ENCODE measurements around the gene PPM1J.

PPM1J gene

DNA sequence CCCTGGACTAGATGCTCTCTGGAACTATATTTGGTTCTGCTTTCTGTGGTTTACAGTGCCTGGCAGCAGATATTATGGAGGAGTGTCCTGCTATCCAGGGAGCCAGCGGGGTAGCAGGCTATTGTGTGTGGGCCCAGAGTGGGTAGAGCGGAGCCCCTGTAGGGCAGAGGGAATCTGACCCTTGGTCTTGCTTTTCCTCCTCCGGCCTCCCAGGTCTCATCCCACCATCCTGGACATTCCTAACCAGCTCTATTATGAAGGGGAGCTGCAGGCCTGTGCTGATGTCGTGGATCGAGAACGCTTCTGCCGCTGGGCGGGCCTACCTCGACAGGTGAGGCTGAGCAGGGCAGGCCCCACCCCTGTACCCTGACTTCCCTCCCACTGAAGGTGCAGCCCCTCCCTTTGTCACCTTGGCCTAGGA is 17.3 kb downstream of the PPM1J start:
- no peaks in the 10 kb centered on the region for H3K9me3 ChIP-seq (ENCODE audit: low read length)
- no peaks in the 10 kb centered on the region for H4K20me1 ChIP-seq (ENCODE audit: insufficient read depth, low read length)
- H3K4me2 ChIP-seq (ENCODE audit: low read length): no peak overlapping the region
- H3K27ac ChIP-seq (ENCODE audit: low read depth, low read length, poor library complexity, severe bottlenecking): no peak overlapping the region
- no peak overlapping the region for H2AFZ ChIP-seq (ENCODE audit: low read length)
- H3K79me2 ChIP-seq (ENCODE audit: insufficient read depth, low read length): no peaks in the 10 kb centered on the region
- H3K9ac ChIP-seq (ENCODE audit: low read length): no peak overlapping the region
- no peak for TF ChIP-seq CTCF (IDR thresholded peaks at IDR 0.05; ENCODE audit: low read length)
- TF ChIP-seq EZH2 (IDR thresholded peaks at IDR 0.05; ENCODE audit: borderline replicate concordance, low read length): no peak
- H3K27me3 ChIP-seq (ENCODE audit: insufficient read depth, low read length): no peaks in the 10 kb centered on the region
- peaks cover 14% of the 10 kb centered on the region for H3K4me1 ChIP-seq (ENCODE audit: insufficient read depth, low read length, severe bottlenecking)
- H3K36me3 ChIP-seq (ENCODE audit: insufficient read depth, low read length): peaks cover 21% of the 10 kb centered on the region
- H3K9me2 ChIP-seq (ENCODE audit: low read depth, low read length): no peaks in the 10 kb centered on the region
- no peaks in the 10 kb centered on the region for H3F3A ChIP-seq (ENCODE audit: insufficient read depth, low read length)
- H3K4me3 ChIP-seq (ENCODE audit: low read depth, low read length, poor library complexity, severe bottlenecking): no peak overlapping the region

DNA sequence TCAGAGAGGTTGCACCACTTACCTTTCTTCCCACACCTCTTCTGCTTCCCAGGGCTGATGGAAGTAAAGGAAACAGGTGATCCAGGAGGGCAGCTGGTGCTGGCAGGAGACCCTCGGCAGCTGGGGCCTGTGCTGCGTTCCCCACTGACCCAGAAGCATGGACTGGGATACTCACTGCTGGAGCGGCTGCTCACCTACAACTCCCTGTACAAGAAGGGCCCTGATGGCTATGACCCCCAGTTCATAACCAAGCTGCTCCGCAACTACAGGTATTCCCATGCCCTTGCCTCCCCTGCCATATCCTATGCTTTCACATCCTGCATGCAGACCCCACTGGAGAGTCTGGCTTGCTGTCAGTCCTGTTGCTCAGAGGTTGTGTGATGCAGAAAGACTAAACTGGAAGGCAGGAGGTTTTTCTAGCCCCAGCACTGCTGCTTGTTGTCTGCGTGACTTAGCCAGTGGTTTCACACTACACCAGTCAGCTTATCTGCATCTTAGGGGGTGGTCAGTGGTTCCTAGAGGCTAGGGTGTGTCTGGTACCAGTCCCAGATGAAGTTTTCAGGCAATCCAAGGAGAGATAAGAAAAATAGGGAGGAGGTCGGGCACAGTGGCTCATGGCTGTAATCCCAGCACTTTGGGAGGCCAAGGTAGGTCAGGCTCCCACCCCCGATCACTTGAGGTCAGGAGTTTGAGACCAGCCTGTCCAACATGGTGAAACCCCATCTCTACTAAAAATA is 18.4 kb downstream of the PPM1J start:
- Histone ChIP-seq H3K27ac (ENCODE audit: low read depth, low read length, poor library complexity, severe bottlenecking) (no peak overlapping the region), H3K4me2 (ENCODE audit: low read length) (no peak overlapping the region), H3K9ac (ENCODE audit: low read length) (no peak overlapping the region), H4K20me1 (ENCODE audit: insufficient read depth, low read length) (no peaks in the 10 kb centered on the region), H3K36me3 (ENCODE audit: insufficient read depth, low read length) (peaks cover 26% of the 10 kb centered on the region), H3K9me3 (ENCODE audit: low read length) (no peaks in the 10 kb centered on the region), H3K4me3 (ENCODE audit: low read depth, low read length, poor library complexity, severe bottlenecking) (no peak overlapping the region), H2AFZ (ENCODE audit: low read length) (no peak overlapping the region), H3F3A (ENCODE audit: insufficient read depth, low read length) (no peaks in the 10 kb centered on the region), H3K4me1 (ENCODE audit: insufficient read depth, low read length, severe bottlenecking) (peaks cover 14% of the 10 kb centered on the region), H3K27me3 (ENCODE audit: insufficient read depth, low read length) (no peaks in the 10 kb centered on the region), H3K79me2 (ENCODE audit: insufficient read depth, low read length) (no peaks in the 10 kb centered on the region), H3K9me2 (ENCODE audit: low read depth, low read length) (no peaks in the 10 kb centered on the region)
- TF ChIP-seq CTCF (IDR thresholded peaks at IDR 0.05; ENCODE audit: low read length): no peak
- no peak for TF ChIP-seq EZH2 (IDR thresholded peaks at IDR 0.05; ENCODE audit: borderline replicate concordance, low read length)

- Histone ChIP-seq H3K27me3 (ENCODE audit: insufficient read depth, low read length) (no peaks in the 10 kb centered on the region), H3K79me2 (ENCODE audit: insufficient read depth, low read length) (no peaks in the 10 kb centered on the region), H3K4me3 (ENCODE audit: low read depth, low read length, poor library complexity, severe bottlenecking) (no peak overlapping the region), H3K9me2 (ENCODE audit: low read depth, low read length) (no peaks in the 10 kb centered on the region), H3K9me3 (ENCODE audit: low read length) (no peaks in the 10 kb centered on the region), H3F3A (ENCODE audit: insufficient read depth, low read length) (no peaks in the 10 kb centered on the region), H3K9ac (ENCODE audit: low read length) (no peak overlapping the region), H3K36me3 (ENCODE audit: insufficient read depth, low read length) (peaks cover 26% of the 10 kb centered on the region), H3K27ac (ENCODE audit: low read depth, low read length, poor library complexity, severe bottlenecking) (no peak overlapping the region), H2AFZ (ENCODE audit: low read length) (no peak overlapping the region), H4K20me1 (ENCODE audit: insufficient read depth, low read length) (no peaks in the 10 kb centered on the region), H3K4me2 (ENCODE audit: low read length) (no peak overlapping the region), H3K4me1 (ENCODE audit: insufficient read depth, low read length, severe bottlenecking) (peaks cover 4% of the 10 kb centered on the region)
- TF ChIP-seq EZH2 (IDR thresholded peaks at IDR 0.05; ENCODE audit: borderline replicate concordance, low read length) (no peak), CTCF (IDR thresholded peaks at IDR 0.05; ENCODE audit: low read length) (no peak)
Measured at GRCh38 chr1:112695276-112695675, 19.9 kb downstream of the PPM1J start.
